DMS79 treated with DMSO at 0.1 percent for 48 hours (cell line): ENCODE data around the gene NUDT16L1.

Source experiments
- DNase-seq: peaks from one replicate; lab custom pipeline; 2025; lab: John Stamatoyannopoulos, UW

NUDT16L1 gene

DNA sequence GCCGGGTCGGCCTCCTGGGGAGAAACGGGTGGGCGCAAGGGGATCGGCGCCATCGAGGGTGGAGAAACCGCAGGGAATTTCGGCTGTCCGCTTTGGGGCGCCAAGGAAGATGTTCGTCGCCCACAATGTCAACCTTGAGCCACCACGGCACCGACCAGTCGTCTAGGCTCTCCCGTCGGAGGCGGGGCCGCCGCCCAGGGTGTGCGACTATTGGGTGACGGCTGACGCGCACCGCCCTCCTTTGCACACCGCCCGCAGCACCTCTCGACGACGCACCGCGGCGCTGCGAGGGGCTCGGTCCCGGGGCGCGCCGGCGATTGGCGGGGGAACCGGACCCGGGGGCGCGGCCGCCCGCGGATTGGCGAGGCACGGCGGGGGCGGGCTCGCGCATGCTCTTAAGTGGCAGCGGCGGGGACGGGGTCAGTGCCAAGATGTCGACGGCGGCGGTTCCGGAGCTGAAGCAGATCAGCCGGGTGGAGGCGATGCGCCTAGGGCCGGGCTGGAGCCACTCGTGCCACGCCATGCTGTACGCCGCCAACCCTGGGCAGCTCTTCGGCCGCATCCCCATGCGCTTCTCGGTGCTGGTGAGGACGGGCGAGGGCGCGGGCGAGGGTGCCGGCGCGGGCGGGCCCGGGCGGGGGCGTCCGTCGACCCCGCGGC is at the start of gene NUDT16L1:
NUDT16L1 (plus strand) TSS at position 267 of the 660 bp plus-strand sequence; CDS start at position 432, 165 bp downstream.
- DNase-seq, result peak; percentile 89

DNA sequence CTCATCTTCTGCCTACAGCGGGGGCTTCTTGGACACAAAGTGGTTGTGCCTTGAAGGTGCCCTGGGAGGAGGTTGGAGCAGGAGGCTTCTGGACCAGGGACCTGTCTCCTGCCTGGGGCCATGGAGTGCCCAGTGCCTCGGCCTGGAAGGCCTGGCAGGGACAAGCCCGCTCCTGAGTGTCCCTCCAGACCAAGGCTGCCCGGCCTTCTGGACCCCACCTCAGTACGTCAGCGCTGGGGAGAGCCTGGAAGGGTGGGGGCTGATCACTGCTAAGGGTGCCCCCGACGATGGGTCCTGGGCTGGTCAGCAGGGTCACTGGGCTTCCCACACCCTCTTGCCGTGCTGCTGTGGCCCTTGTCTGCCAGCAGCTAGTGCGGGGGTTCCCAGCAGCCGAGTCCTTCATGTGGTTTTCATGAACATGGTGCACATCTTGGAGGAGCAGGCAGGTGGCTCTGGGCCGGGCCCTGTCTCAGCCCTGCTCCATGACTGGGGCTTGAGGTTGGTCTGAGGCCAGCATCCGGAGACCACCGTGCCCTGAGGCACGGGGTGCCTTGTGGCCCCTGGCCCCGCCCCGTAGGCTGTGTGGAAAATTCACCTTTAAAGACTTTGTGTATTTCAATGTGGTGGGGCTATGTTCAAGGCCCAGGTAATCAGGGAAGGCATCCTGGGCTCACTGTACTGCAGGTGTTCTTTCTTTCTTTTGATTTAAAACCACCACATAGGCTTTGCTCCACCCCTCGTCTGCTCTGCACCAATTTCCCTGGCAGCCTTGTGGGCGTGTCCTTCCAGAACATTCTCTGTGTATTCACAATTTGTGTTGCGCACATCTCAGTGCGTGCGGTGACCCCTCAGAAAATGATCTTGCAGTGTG is 46.4 kb upstream of the NUDT16L1 start:
- DNase-seq, result no peak

DNA sequence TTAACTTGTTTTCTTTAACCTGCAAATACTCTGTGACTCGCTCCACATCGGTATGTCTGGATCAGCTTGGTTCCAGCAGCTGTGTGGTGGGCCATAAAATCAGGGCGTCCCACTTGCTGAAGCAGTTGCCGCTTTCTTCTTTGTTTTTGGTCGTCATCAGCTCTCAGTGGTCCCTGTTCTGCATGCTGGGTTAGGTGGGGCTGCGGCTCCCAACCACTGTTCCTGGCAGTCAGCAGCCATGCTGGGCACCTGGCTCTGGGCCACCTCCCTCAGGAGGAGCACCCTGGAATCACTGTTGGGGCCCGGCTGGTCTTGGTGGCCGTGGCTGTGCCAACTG is 45.8 kb upstream of the NUDT16L1 start:
- DNase-seq, result no peak

DNA sequence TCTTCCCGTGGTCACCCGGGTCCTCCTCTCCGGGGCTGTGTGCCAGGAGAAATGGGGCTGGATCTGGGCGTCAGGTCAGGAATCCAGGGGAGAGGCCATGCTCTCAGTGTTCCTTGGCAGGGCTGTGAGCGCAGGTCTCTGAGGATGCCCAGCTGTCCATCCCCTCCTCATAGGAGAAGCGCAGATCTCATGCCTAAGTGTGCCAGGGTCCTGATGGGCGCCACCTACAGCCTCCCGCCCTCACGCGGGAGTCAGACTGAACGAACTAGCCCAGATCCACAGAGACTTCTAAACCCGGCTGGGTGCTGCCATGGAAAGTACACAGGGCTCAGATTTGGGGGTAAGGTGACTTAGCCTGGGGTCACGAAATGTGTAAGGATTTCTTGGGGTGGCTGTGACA is 44.4 kb upstream of the NUDT16L1 start:
- DNase-seq, result no peak

DNA sequence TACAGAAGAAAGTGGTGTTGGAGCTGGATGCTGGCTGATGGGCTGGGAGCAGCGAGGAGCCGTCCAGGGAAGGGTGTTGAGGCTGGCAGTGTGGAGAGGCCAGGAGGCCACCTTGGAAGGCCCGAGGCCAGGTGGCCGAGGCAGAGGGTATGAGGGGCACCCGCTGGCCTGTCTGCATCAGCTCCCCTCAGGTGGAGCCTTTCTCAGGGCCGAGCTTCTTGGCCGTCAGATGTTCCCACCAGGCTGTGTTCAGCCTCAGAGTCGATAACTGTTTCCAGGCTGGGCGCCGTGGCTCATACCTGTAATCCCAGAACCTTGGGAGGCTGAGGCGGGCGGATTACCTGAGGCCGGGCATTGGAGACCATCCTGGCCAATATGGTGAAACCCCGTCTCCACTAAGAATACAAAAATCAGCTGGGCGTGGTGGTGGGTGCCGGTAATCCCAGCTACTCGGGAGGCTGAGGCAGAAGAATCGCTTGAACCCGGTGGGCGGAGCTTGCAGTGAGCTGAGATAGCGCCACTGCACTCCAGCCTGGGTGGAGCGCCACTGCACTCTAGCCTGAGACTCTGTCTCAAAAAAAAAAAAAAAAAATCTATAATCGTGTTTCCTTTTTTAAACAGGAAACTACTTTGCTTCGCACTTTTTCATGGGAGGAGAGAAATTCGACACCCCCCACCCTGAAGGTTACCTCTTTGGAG is 43.5 kb upstream of the NUDT16L1 start:
- DNase-seq, result no peak

DNA sequence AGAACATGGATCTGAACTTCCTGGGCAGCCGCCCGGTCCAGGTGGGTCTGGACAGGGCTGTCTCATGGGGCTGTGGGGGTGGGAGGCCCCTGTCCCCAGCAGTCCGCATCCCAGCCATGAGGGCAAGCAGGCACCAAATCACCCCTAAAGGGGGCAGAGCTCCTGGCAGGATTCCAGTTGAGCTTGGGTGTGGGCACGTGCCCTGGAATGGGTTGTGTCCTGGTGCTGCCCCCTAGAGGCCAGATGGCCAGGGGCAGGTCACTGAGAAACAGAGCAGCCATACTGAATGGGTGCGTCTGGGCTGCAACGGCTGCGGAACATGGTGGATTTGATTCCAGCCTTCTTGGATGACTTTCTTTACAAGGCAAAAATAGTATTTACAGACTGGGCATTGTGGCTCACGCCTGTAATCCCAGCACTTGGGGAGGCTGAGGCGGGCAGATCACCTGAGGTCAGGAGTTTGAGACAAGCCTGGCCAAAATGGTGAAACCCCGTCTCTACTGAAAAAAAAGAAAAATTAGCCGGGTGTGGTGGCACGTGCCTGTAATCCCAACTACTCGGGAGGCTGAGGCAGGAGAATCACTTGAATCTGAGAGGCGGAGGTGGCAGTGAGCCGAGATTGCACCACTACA is 42.8 kb upstream of the NUDT16L1 start:
- peak; percentile 5 for DNase-seq

DNA sequence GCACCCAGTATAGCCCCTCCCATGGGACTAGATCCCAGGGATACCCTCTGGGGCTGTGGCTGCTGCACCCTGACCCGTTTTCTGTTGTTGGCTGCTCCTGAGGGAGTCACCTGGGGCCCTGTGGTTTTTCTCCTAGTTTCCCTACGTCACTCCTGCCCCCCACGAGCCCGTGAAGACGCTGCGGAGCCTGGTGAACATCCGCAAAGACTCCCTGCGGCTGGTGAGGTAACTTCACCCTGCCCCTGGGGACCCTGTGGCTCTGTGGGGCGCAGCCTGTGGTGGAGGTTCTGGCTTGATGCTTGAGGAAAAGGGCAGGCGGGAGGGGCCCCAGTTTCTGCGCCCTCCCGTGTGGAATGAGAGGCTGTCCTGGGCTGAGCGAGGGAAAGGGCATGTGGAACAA is 41.5 kb upstream of the NUDT16L1 start:
- no peak for DNase-seq

DNA sequence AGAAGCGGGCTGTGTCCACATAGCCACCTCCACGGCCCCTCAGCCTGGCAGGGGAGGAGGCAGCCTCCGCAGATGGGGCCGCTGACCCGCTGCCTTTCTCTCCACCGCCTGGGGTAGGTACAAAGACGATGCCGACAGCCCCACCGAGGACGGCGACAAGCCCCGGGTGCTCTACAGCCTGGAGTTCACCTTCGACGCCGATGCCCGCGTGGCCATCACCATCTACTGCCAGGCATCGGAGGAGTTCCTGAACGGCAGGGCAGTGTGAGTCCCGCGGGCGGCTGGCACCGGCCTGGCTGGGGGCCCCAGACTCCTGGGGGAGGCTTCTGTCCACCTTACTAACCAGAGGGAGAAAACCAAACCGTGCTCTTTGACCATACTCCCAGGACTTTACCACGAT is 40.8 kb upstream of the NUDT16L1 start:
- DNase-seq, result no peak

DNA sequence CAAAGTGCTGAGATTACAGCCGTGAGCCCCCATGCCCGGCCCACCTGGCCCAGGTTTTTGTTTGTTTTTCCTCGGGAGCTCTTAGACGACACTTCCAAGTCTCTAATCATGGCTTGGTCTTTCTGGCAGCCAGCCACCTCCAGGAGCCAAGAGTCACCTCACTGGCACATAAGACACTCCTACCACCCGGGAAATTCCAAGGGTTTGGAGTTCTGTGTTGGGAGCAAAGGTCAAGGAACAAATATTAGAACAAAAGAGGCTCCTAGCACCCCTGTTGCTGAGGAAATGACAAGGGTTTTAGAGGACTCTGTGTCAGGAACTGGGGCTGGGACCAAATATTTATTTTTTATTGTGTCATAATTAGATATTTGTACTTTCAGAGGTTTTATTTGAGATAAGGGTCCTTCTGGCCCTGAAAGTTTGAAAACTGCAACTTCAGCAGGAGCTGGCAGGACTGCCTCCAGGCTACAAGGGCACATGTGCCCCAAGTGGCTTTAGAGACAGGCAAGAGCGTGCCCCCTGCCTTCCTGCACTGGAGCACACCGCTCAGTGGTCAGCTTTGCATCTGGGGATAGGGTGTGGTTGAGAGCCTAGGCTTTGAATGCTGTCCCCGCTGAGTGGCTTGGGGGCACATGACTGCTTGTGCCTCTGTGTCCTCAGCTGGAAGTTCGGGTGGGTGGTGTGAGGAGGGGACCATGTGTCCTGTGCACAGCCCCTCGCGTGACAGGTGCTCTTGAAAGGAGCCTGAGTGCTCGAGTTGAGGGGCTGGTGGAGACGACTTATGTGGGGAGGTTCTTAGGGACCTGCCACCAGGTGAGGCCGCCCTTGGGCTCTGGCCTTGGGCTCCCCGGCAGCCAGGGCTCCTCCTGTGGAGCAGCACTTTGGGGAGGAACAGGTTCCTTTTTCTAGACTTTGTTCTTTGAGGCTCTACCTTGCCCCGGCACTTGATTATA is 39.1 kb upstream of the NUDT16L1 start:
- DNase-seq, result peak; percentile 86

DNA sequence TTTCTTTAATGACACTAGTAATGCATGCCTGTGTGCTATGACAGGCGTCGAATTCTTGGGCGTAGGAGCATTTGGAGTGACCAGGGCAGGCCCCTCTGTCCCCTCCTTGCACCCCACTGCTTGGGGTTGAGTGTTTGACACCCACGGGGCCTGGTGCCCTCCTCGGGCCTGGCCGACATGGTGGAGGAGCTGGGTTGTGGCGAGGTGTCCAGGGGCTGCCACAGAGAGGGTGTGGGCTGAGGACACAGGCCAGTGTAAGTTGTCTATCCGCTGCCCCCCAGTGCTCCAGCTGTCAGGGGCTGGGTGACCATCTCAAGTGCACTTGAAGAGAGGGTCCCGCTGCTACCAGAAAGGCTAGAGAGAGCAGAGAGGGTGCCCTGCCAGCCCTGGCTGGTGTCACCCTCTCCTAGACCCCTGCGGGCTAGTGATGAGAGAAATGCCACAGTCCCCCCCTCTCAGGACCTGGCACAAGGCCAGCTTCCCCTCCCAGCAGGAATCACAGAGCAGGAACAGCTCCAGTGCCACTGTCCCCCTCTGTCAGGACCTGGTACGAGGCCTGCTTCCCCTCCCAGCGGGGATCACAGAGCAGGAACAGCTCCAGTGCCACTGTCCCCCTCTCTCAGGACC is 38.3 kb upstream of the NUDT16L1 start:
- DNase-seq, result no peak

DNA sequence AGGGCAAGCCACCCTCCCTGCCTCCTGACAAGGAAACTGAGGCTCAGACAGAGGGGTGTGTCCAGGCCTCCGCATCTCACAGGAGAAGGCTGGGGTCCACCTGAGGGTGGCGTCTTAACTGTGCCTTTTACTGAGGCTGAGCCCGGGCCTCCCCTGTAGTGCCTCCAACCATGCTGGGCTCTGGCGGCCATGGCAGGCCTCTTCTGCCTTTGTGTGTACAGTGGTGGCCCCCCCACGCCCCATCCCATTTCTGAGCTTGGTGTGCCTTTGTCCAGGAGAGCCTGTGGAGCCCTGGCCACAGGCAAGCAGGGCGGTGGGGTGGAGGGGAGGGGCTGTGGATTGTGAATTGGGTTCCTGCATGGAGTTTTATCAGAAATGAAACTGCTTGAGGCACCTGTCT is 37.6 kb upstream of the NUDT16L1 start:
- no peak for DNase-seq

DNA sequence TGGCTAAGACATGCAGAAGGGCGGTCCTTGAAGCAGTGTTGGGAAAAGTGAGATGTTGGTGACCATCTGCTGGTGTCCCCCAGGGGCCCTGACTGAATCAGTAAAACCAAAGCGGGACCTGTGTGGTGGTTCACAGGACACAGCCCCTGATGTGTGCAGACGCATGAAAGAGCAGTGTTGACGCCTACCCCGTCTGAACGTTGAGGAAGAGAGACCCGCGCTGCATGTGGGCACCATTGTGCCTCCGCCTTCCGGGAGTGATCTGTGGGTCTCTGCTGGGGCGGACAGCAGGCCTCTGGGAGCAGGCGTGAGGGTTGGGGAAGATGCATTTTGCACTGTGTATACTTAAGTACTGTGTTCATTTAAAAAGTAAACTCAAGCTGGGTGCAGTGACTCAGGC is 37.1 kb upstream of the NUDT16L1 start:
- no peak for DNase-seq

DNA sequence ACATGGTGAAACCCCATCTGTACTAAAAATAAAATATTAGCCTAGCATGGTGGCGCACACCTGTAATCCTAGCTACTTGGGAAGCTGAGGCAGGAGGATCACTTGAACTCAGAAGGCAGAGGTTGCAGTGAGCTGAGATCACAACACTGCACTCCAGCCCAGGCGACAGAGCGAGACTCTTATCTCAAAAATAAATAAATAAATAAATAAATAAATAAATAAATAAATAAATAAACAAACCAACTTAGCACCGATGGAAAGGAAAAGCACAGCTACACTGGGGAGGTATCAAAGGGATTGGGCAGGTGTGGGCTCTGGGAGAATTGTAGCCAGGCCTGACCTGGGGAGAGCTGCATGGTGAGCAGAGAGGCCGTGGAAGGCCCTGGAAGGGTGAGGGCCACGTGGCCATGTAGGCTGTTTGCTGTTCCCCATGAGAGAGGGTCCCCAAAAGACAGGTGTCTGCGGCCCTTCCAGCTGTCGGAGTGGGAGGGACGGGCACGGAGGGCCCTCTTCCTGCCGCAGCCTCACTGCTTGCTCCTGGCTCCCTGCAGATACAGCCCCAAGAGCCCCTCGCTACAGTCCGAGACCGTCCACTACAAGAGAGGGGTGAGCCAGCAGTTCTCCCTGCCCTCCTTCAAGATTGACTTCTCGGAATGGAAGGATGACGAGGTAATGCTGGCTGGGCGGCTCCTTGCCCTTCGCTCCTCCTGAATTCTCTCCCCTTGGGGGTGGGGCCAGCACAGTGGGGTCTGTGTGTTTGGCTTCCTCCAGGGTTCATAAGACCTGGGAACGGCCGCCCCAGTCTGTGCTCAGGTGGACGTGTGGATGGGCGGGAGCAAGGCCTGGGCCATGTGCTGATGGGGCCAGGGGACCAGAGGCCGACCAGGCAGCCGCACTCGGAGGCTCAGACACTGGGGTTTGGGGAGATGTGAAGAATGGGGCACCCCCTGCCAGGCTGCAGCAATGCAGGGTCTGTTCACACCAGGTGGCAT is 36.4 kb upstream of the NUDT16L1 start:
- DNase-seq, result no peak

DNA sequence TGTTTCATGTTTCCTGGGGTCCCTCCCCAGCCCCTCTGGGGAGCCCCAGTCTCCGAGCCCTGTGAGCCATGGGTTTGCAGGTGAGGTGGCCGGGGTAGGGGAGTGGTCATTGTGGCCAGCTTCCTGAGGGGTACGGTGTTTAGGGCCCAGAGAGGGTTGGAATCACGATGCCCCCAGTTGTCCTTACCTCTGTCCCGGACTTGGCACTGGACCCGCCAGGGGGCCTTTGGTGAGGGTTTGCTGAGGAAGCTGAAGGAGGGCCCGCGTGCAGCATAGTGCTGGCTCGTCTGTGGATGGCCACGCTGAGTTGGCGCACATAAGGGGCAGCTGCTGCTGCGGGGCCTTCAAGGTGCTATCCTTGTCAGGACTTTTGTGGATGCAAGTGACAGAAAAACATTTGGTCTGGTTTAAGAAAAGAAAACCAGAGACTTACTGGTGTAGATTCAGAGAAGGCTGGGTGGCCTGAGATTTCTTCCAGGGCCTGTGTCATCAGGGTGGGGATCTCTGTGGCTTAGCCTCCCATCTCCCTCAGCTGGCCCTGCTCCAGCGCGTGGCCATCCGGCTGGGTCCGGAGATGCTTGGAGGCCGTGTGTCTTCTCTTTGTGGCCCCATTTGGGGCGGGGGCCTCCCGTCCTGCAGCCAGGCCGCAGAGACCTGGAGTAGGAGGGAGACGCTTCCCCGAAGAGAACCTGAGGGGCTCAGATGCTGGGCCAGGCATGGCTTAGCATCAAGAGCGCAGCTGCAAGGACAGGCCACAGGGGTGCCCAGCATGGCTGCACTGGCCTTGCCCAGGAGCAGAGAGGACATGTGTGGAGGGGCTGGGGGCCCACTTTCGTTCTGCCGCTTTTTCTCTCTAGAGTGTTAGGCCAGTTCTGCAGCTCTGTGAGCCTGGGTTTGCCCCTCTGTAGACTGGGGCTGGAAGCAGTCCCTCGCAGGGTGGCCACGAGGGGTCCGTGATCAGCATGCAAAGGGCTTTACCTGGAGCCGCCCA is 33.7 kb upstream of the NUDT16L1 start:
- no peak for DNase-seq

DNA sequence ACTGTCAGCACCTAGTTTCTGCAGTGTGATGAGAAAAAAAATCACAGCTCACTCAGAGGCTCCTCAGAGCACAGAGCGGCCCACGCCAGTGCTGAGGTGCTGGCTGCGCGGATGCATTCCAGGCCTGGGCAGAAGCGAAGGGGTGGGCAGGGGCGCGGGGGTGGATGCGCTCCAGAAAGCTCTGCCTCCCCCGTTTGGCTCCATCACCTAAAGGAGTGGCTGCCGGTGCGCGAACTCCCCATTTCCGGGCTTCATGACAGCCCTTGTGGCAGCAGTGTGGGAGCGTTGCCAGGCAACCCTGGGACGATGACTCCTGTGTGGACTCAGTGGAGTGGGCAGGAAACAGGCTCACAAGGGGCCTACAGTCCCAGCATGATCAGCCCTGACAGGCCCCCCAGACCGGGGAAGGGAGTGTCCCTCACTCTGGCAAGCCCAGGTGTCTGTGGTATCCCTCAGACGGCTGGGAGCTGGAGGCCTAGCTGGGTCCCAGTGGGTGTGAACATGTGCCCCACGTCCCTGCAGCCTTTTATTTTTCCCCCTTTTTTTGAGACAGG is 32.8 kb upstream of the NUDT16L1 start:
- peak; percentile 59 for DNase-seq

DNA sequence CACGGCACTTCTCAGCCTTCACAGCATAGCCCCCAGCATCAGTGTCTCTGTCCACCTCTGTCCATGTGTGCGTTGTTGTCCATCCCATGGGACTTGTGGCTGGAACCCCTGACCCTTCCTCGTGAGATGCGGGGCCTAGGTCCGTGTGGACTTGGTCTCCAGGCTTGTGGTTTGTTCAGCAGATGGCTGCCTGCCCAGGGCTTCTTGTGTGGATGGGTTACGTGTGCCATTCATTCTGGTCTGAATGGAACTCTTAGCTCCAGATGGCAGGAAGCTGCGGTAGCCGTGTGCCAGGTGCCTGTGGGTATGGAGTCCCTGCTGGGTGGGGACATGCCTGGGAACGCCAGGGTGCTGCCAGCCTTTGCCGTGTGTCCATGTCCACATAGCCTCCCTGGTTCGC is 31.7 kb upstream of the NUDT16L1 start:
- peak; percentile 65 for DNase-seq

DNA sequence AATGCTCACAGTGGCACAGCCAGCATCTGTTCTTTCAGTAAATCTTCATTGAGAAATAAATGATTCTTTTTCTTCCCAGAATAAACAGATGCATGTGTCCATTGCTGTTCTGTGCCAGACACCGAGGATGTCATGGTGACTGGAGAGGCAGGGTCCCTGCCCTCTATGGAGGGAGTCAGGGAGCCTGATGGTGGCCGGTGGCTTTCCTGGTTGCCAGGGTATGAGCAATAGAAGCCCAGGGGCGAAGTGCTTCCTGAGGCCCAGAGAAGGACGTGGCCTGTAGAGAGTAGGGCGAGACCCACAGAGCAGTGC is 29.9 kb upstream of the NUDT16L1 start:
- DNase-seq, result no peak

DNA sequence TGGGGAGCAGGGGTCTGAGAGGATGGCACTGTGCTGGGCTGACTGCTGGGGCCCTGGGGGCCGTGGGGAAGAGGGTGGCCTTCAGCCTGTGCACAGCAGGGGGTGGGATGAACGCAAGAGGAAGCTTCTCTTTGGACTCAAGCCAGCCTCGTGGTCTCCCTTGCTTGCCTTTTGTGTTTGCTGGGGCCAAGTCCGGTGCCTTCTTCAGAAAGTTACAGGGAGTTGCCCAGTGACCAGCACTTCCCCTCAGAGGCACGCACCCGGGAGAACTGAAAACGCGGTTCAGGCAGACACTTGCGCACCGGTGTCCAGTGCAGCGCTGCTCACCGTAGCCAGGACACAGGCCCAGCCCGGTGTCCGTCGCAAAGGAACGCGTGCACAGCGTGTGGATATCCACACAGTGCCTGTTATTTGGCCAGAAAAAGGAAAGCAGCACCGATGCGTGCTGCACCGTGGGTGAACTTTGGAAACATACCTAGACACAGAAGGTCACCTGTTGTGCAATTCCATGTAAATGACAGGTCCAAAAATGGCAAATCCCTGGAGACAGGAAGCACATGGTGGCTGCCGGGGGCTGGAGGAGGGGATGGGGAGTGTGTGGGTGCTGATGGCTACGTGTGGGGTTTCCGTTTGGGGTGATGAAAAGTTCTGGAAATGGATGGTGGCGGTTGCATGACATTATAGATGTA is 29.4 kb upstream of the NUDT16L1 start:
- no peak for DNase-seq
